Left renal pelvis (tissue), 4 donors: ENCODE measurements around the gene EDIL3. TPM values are rescaled to one million over a fixed set of nuclear protein-coding genes. Genes with fewer than 3 reads are reported as not detected.

Source experiments
- DNase-seq, 4 donors: peaks; one replicate each; pipeline ENCODE4 v3.0.0-alpha.2; 2013; ENCODE audit warnings: low read depth in 4 of 4, low spot score in 3 of 4
- polyA plus RNA-seq, 4 donors: library from polyadenylated mRNA; unstranded; fragments of 120-200 nt; gene quantifications; one replicate each; pipeline ENCODE4 v1.2.1, GENCODE V29; 2013; ENCODE audit not compliant: insufficient read length in 4 of 4

The EDIL3 gene
- 10 to 100 TPM; 19.0 to 65.3 (median 54.6) TPM for polyA plus RNA-seq

DNA sequence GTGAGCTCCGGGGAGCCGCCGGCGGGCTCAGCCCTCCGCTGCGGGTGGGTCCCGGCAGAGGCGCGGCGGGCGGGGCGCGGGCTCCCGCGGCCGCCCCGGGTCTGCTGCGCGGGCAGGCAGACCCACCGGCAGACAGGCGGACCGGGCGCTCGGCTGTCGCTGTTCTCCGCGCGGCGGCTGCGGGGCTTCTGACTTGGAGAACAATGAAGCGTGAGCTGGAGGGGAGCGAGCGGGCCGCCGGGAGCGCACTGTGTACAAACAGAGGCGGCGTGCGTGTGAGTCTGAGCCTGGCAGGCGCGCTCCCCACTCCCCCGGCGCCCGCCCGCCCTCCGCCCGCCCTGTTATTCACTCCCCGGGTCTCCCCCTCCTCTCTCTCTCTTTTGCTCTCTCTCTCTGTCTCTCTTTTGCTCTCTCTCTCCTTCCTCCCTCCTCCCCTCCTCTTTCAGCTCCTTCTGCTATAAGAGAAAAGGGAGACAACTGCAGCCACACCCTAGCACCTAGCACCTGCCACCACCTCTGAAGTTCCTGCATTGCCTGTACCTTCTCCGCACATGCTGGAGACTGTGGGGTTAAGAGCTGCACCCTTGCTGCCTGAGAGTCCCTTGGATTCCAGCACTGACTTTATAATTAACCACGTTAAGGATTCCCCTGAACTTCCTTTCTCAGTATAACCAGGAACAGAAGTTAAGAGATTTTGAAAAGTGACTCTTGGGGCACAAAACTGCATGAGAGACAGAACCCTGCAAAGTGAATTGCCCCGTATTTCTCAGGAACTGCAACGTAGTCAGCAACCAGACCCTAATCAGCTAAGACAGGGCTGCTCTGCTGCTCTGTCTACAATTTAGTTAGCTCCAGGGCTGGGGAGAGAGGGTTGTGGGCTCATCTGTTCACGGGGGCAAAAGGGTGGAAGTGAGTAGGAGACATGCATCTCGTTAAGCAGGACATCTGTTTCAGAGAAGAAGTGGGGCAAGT, at the start of gene EDIL3:
EDIL3 (minus strand) TSS at position 277 of the 972 bp plus-strand sequence. CDS start 506 bp downstream, outside the sequence.
- no peak for DNase-seq

- DNase-seq, result no peak
These were observed 48.8 kb upstream of the EDIL3 start for GRCh38 chr5:84433461-84433860.

GRCh38 chr5:84430863-84431663, 46.4 kb upstream of the EDIL3 start:
- DNase-seq, result no peak

- no peak for DNase-seq
These were observed 45.4 kb upstream of the EDIL3 start for GRCh38 chr5:84430079-84430478.

GRCh38 chr5:84425365-84425881, 40.7 kb upstream of the EDIL3 start:
- no peak for DNase-seq

- no peak for DNase-seq
These were observed 35.1 kb upstream of the EDIL3 start for GRCh38 chr5:84419742-84420141.

DNA sequence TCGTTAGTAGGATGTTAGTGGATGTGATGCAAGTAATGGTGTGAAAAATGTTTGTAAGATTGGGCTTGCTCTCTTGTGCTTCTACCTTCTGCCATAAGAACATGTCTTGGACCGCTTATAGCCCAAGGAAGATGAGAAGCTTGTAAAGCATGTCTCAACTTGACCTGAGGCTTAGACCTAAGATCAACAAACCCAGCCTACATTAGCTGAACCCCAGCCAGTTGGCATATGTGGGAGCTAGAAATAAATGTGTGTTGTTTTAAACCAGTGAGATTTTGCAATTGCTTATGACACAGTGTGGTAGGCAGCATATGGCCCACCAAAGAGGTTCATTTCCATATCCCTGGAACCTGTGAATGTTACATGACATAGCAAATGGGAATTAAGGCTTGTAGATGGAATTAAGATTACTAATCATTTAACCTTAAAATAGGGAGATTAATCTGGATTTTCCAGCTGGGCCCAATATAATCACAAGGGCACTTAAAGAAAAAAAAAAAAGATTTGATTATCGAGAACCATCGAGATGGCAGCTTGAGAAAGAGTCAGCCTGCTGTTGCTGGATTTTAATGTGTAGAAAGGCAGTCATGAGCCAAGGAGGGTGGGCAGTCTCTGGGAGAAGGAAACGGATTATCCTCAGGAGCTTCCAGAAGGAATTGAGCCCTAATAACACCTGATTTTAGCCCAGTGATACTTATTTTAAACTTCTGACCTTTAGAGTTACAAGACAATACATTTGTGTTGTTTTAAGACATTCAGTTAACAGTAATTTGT, 27.3 kb upstream of the EDIL3 start:
- DNase-seq, result no peak

GRCh38 chr5:84406111-84406510, 21.4 kb upstream of the EDIL3 start:
- no peak for DNase-seq

GRCh38 chr5:84403773-84404172, 19.1 kb upstream of the EDIL3 start:
- no peak for DNase-seq

DNA sequence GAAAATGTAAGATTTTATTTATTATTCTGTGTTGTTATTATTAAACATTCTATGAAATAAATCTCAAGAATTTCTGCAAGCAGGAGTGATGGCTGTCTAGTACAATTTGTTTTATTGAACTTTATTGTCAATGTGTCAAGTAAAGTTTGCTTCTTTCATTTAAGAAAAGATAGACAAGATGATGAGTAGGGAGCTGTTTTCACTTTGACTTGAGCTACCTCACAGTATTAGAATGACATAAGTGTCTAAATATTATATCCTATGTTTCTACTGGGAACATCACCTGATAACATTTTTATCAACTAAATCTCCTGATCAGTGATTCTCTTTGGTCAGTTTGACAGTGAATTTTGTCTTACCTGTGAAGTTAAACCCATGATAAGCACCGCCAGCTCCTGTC, 12.7 kb upstream of the EDIL3 start:
- DNase-seq, result no peak

GRCh38 chr5:84393969-84394368, 9.3 kb upstream of the EDIL3 start:
- no peak for DNase-seq

DNA sequence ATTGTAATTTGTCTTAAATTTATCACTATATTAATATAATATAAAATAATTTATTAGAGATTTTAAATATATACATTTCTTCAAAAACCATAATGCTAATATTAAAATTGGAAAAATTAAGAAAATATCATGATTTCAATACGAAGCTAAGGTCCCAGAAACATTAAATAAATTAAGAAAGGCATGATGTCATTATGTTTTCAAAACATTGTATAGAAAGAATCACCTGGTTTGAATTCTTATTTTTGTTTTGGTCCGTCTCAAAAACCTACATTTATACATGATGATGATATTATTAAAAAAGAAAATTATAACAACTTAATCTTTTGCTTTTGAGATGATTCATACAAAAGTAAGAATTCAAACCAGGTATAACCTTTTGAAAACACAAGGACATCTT, 8.2 kb upstream of the EDIL3 start:
- no peak for DNase-seq

DNA sequence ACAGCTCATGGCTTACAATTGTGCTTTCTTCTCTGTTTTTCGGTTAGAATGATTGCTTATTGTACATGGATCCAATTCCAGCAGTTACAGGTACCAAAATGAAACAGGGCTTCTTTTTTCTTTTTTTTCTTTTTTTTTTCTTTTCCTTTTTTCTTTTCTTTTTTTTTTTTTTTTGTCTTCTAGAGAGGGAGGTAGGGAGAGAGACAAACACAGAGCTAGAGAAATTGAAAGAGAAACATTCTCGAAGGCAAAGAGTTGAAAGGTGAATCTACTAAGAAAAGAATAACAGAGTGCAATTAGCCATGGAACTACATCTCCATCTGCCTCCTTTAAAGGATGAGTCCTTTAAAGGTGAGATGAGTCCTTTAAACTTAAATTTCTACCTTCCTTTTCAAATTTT, 1.0 kb upstream of the EDIL3 start:
- DNase-seq, result no peak

DNA sequence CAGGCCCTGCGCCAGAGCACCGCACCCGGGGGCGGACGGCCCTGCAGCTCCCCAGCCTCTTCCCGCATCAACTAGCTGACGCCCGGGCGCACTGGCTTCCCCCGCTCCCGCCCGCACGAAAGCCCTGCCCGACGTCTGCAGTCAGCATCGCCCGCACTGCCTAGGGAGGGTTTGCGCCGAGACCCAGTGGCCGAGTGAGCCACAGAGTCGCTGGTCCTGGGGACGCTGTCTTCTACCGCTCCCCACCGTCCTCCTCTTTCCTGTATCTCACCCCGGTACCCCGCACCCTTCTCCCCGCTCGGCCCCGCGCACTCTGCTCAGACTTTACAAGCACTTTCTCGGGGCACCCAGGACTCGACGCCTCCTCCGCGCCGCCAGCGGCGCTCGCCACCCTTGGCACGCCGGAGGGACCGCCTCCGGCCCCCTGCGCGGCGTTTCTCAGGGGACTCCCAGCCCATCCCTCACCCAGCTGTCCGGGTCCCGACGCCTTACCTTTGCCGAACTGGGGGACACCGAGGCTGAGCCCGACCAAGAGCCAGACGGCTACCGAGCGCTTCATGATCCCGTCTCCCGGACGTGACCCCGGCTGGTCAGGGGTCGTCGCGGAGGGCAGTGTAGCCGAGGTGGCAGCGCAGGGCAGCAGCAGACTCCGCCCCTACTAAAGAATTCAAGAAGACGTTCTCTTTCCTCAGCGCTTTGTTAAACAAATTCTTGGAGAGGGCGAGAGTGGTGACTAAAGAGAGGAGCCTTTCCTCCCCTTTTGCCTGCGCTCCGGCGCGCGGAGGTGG, 670 bp downstream of the EDIL3 start:
- DNase-seq, result no peak

DNA sequence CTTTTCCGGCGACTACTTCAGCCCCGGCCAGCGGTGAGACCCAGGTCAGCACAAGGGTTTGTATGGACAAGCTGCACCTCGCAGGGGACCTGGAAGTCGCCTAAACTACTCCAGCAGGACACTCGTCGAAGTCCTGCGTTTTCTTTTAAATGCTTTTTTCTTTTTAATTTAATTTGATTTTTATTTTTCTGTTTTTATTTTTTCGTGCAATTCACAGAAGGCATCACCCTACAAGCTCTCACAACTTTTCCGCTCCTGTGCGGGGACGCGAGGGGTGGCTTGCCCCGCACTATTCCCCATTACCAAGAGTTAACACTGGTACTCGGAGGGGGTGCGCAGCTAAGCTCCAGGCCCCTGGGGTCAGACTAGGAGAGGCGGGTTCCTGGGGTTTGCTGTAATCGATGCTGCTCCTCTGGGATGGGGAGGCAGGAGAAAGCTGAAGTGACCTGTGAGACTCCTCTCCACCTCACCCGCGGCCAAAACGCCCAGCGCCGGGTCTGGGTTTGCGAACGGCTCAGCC, 1.3 kb downstream of the EDIL3 start:
- DNase-seq, result no peak

GRCh38 chr5:84382363-84383295, 2.1 kb downstream of the EDIL3 start:
- DNase-seq, result no peak

GRCh38 chr5:84381502-84382362, 2.9 kb downstream of the EDIL3 start:
- no peak for DNase-seq
